ENCODE results near the gene SPCS3.

DNA sequence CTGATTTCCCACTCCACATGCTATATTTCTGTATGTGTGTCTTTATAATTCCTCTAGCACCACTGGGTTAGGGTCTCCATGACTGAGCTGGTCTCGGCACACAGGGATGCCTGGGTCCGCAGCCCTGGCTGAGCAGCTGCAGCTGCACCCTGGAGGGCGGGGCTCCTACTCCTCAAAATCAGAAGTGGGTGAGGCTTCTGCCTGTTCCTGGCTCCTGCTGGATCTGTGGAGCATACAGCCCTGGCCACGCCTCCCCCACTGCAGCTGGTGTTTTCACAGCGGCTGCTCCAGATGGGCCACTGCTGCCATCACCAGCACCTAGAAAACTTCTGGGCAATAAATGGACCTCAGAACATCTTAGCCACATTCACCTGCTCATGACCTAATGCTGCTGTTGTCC is 30.9 kb downstream of the SPCS3 start:
- TF ChIP-seq, protein P1, sequence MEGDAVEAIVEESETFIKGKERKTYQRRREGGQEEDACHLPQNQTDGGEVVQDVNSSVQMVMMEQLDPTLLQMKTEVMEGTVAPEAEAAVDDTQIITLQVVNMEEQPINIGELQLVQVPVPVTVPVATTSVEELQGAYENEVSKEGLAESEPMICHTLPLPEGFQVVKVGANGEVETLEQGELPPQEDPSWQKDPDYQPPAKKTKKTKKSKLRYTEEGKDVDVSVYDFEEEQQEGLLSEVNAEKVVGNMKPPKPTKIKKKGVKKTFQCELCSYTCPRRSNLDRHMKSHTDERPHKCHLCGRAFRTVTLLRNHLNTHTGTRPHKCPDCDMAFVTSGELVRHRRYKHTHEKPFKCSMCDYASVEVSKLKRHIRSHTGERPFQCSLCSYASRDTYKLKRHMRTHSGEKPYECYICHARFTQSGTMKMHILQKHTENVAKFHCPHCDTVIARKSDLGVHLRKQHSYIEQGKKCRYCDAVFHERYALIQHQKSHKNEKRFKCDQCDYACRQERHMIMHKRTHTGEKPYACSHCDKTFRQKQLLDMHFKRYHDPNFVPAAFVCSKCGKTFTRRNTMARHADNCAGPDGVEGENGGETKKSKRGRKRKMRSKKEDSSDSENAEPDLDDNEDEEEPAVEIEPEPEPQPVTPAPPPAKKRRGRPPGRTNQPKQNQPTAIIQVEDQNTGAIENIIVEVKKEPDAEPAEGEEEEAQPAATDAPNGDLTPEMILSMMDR (IDR thresholded peaks at IDR 0.05), result no peak
- TF ChIP-seq POLR2A (IDR thresholded peaks at IDR 0.05), result no peak

Data from Peyer's patch (tissue), 4 donors.